ENCODE data around the gene ZNF467.

- TF ChIP-seq GATA2 (IDR thresholded peaks at IDR 0.05; ENCODE audit: low read depth, low read length) (no peak), GATA3 (IDR thresholded peaks at IDR 0.05; ENCODE audit: low read depth, low read length) (no peak)
Observed at GRCh38 chr7:149772956-149773434, 393 bp downstream of the ZNF467 start.
